Measurements from ENCODE around the gene ZNF407. TPM values are rescaled to one million over a fixed set of nuclear protein-coding genes. Genes with fewer than 3 reads are reported as not detected.

The ZNF407 gene
- total RNA-seq, 1 donor from 2014 or later: 24.9 TPM

GRCh38 chr18:75037689-75037955 is 440.0 kb downstream of the ZNF407 start:
- H3K9me3 Mint-ChIP-seq: peaks cover under 1% of the 10 kb centered on the region
- H3K27me3 Mint-ChIP-seq (ENCODE audit: low read depth): no peaks in the 10 kb centered on the region
- H3K36me3 Mint-ChIP-seq: peaks cover 1% of the 10 kb centered on the region
- no peak overlapping the region for H3K4me3 Mint-ChIP-seq
- TF ChIP-seq CTCF (IDR thresholded peaks at IDR 0.05; ENCODE audit: unreplicated experiment): no peak
- peaks cover 24% of the 10 kb centered on the region for H3K4me1 Mint-ChIP-seq
- H3K27ac Mint-ChIP-seq: no peak overlapping the region
- DNase-seq (ENCODE audit: low spot score in 2 of 2, unreplicated experiment in 2 of 2): no peak

GRCh38 chr18:75041586-75041985 is 443.9 kb downstream of the ZNF407 start:
- TF ChIP-seq CTCF (IDR thresholded peaks at IDR 0.05; ENCODE audit: unreplicated experiment): no peak
- H3K36me3 Mint-ChIP-seq: peaks cover 5% of the 10 kb centered on the region
- no peak overlapping the region for H3K4me3 Mint-ChIP-seq
- peaks cover 9% of the 10 kb centered on the region for H3K9me3 Mint-ChIP-seq
- DNase-seq (ENCODE audit: low spot score in 2 of 2, unreplicated experiment in 2 of 2): no peak
- no peak overlapping the region for H3K27ac Mint-ChIP-seq
- peaks cover 7% of the 10 kb centered on the region for H3K4me1 Mint-ChIP-seq
- H3K27me3 Mint-ChIP-seq (ENCODE audit: low read depth): no peaks in the 10 kb centered on the region

- Mint-ChIP-seq H3K27me3 (ENCODE audit: low read depth) (no peaks in the 10 kb centered on the region), H3K4me3 (no peak overlapping the region), H3K27ac (no peak overlapping the region), H3K9me3 (peaks cover 9% of the 10 kb centered on the region), H3K36me3 (peaks cover 5% of the 10 kb centered on the region), H3K4me1 (peaks cover 16% of the 10 kb centered on the region)
- DNase-seq (ENCODE audit: low spot score in 2 of 2, unreplicated experiment in 2 of 2): no peak
- no peak for TF ChIP-seq CTCF (IDR thresholded peaks at IDR 0.05; ENCODE audit: unreplicated experiment)
Observed at GRCh38 chr18:75043478-75043877, 445.8 kb downstream of the ZNF407 start.

- Mint-ChIP-seq H3K4me1 (peaks cover 18% of the 10 kb centered on the region), H3K9me3 (peaks cover 9% of the 10 kb centered on the region), H3K36me3 (peaks cover 5% of the 10 kb centered on the region), H3K27me3 (ENCODE audit: low read depth) (no peaks in the 10 kb centered on the region), H3K27ac (no peak overlapping the region), H3K4me3 (no peak overlapping the region)
- no peak for TF ChIP-seq CTCF (IDR thresholded peaks at IDR 0.05; ENCODE audit: unreplicated experiment)
- DNase-seq (ENCODE audit: low spot score in 2 of 2, unreplicated experiment in 2 of 2): no peak
Observed at GRCh38 chr18:75044296-75044695, 446.6 kb downstream of the ZNF407 start.

- Mint-ChIP-seq H3K4me3 (no peak overlapping the region), H3K36me3 (peaks cover 5% of the 10 kb centered on the region), H3K27me3 (ENCODE audit: low read depth) (no peaks in the 10 kb centered on the region), H3K27ac (no peak overlapping the region), H3K4me1 (peaks cover 22% of the 10 kb centered on the region), H3K9me3 (peaks cover 9% of the 10 kb centered on the region)
- DNase-seq (ENCODE audit: low spot score in 2 of 2, unreplicated experiment in 2 of 2): no peak
- no peak for TF ChIP-seq CTCF (IDR thresholded peaks at IDR 0.05; ENCODE audit: unreplicated experiment)
Observed at GRCh38 chr18:75044791-75045190, 447.1 kb downstream of the ZNF407 start.

- no peak overlapping the region for H3K4me3 Mint-ChIP-seq
- peaks cover 9% of the 10 kb centered on the region for H3K9me3 Mint-ChIP-seq
- no peak overlapping the region for H3K27ac Mint-ChIP-seq
- H3K4me1 Mint-ChIP-seq: peaks cover 22% of the 10 kb centered on the region
- no peak for TF ChIP-seq CTCF (IDR thresholded peaks at IDR 0.05; ENCODE audit: unreplicated experiment)
- DNase-seq (ENCODE audit: low spot score in 2 of 2, unreplicated experiment in 2 of 2): no peak
- no peaks in the 10 kb centered on the region for H3K27me3 Mint-ChIP-seq (ENCODE audit: low read depth)
- peaks cover 5% of the 10 kb centered on the region for H3K36me3 Mint-ChIP-seq
Observed at GRCh38 chr18:75045272-75045671, 447.6 kb downstream of the ZNF407 start.

Data from mesothelial cell of epicardium (in vitro differentiated cells).